Natural killer cell treated with Interleukin-12 subunit alpha and Interleukin-12 subunit beta and Interleukin-15 and Interleukin-18, amount 100 ng/mL, for 72 hours (primary cell): ENCODE results near the gene NOTUM. TPM values are rescaled to one million over a fixed set of nuclear protein-coding genes. Genes with fewer than 3 reads are reported as not detected.

Source experiments
- ATAC-seq, 2 donors: fragments of 150-1000 bp; cut with Tn5 transposase in 1 of 2; sonication (Bioruptor Pico), chemical (Tn5 transposase) in 1 of 2; 2 replicates each; pipeline ENCODE4 v1.10.0; 2021
- DNase-seq: peaks from one replicate; pipeline ENCODE4 v3.0.0; 2022; ENCODE audit warnings: low spot score
- H3K27ac Mint-ChIP-seq, 2 donors: 1 replicate in 1 of 2; 2 replicates in 1 of 2; pipeline ENCODE4 v1.8.0; 2022; ENCODE audit warnings: mixed read lengths in 2 of 2, mild to moderate bottlenecking in 1 of 2, moderate library complexity in 1 of 2
- H3K27me3 Mint-ChIP-seq, 2 donors: 1 replicate in 1 of 2; 2 replicates in 1 of 2; pipeline ENCODE4 v1.8.0; 2022; ENCODE audit warnings: mixed read lengths in 2 of 2
- H3K36me3 Mint-ChIP-seq: one replicate; pipeline ENCODE4 v1.8.0; 2022; ENCODE audit warnings: mixed read lengths
- H3K4me1 Mint-ChIP-seq, 2 donors: 1 replicate in 1 of 2; 2 replicates in 1 of 2; pipeline ENCODE4 v1.8.0; 2022; ENCODE audit warnings: low read depth in 2 of 2, mixed read lengths in 2 of 2, mild to moderate bottlenecking in 1 of 2
- H3K4me3 Mint-ChIP-seq: one replicate; pipeline ENCODE4 v1.8.0; 2022; ENCODE audit warnings: mixed read lengths
- H3K9me3 Mint-ChIP-seq: 2 replicates; pipeline ENCODE4 v1.8.0; 2022; ENCODE audit warnings: mixed read lengths
- total RNA-seq, 2 donors: library from RNA; stranded (reverse); gene quantifications; one replicate each; pipeline ENCODE4 v1.2.3, GENCODE V29; 2022

NOTUM gene
- total RNA-seq, 2 donors from 2014 or later = 0.17 TPM; not detected in 1

- Mint-ChIP-seq H3K36me3 (no peaks in the 10 kb centered on the region), H3K4me1 (peaks cover 6 to 12% of the 10 kb centered on the region in 2 donors), H3K4me3 (no peak overlapping the region), H3K27ac (no peak overlapping the region), H3K27me3 (peaks cover 0 to 7% of the 10 kb centered on the region in 2 donors), H3K9me3 (no peaks in the 10 kb centered on the region)
- no peak for DNase-seq
- no peak for ATAC-seq
Measured at GRCh38 chr17:81934850-81935708, 25.9 kb downstream of the NOTUM start.

GRCh38 chr17:81934098-81934757 lies 26.8 kb downstream of the NOTUM start:
- no peak for ATAC-seq
- H3K36me3 Mint-ChIP-seq = no peaks in the 10 kb centered on the region
- no peaks in the 10 kb centered on the region for H3K9me3 Mint-ChIP-seq
- no peak for DNase-seq
- peaks cover 0 to 7% of the 10 kb centered on the region in 2 donors for H3K27me3 Mint-ChIP-seq
- H3K4me1 Mint-ChIP-seq = peaks cover 6 to 12% of the 10 kb centered on the region in 2 donors
- H3K4me3 Mint-ChIP-seq = no peak overlapping the region
- no peak overlapping the region for H3K27ac Mint-ChIP-seq

GRCh38 chr17:81933178-81933699 lies 27.7 kb downstream of the NOTUM start:
- Mint-ChIP-seq H3K4me1 (peaks cover 6 to 12% of the 10 kb centered on the region in 2 donors), H3K9me3 (no peaks in the 10 kb centered on the region), H3K36me3 (no peaks in the 10 kb centered on the region), H3K27me3 (peaks cover 0 to 7% of the 10 kb centered on the region in 2 donors), H3K4me3 (no peak overlapping the region), H3K27ac (no peak overlapping the region)
- DNase-seq (no peak), ATAC-seq (no peak)

GRCh38 chr17:81932333-81932983 lies 28.5 kb downstream of the NOTUM start:
- Mint-ChIP-seq H3K36me3 (no peaks in the 10 kb centered on the region), H3K4me1 (peaks cover 1 to 8% of the 10 kb centered on the region in 2 donors), H3K4me3 (no peak overlapping the region), H3K27ac (no peak overlapping the region), H3K9me3 (no peaks in the 10 kb centered on the region), H3K27me3 (peaks cover 0 to 7% of the 10 kb centered on the region in 2 donors)
- DNase-seq (no peak), ATAC-seq (no peak)

- Mint-ChIP-seq H3K27me3 (peaks cover 0 to 7% of the 10 kb centered on the region in 2 donors), H3K27ac (no peak overlapping the region), H3K36me3 (no peaks in the 10 kb centered on the region), H3K9me3 (no peaks in the 10 kb centered on the region), H3K4me1 (peaks cover 0 to 7% of the 10 kb centered on the region in 2 donors), H3K4me3 (no peak overlapping the region)
- DNase-seq (no peak), ATAC-seq (no peak)
Measured at GRCh38 chr17:81931557-81932332, 29.2 kb downstream of the NOTUM start.

GRCh38 chr17:81931189-81931556 lies 29.8 kb downstream of the NOTUM start:
- no peak overlapping the region for H3K4me3 Mint-ChIP-seq
- no peak overlapping the region for H3K27ac Mint-ChIP-seq
- H3K36me3 Mint-ChIP-seq = no peaks in the 10 kb centered on the region
- no peaks in the 10 kb centered on the region for H3K9me3 Mint-ChIP-seq
- peaks cover 0 to 7% of the 10 kb centered on the region in 2 donors for H3K27me3 Mint-ChIP-seq
- DNase-seq = no peak
- ATAC-seq = no peak
- peaks cover 4 to 9% of the 10 kb centered on the region in 2 donors for H3K4me1 Mint-ChIP-seq

GRCh38 chr17:81930142-81931125 lies 30.6 kb downstream of the NOTUM start:
- H3K4me3 Mint-ChIP-seq = no peak overlapping the region
- peaks cover 8 to 9% of the 10 kb centered on the region in 2 donors for H3K4me1 Mint-ChIP-seq
- DNase-seq = no peak
- H3K27ac Mint-ChIP-seq = no peak overlapping the region
- no peaks in the 10 kb centered on the region for H3K9me3 Mint-ChIP-seq
- H3K27me3 Mint-ChIP-seq = peaks cover 0 to 7% of the 10 kb centered on the region in 2 donors
- ATAC-seq = no peak
- H3K36me3 Mint-ChIP-seq = no peaks in the 10 kb centered on the region

- ATAC-seq = no peak
- no peak for DNase-seq
- H3K36me3 Mint-ChIP-seq = no peaks in the 10 kb centered on the region
- peaks cover 8 to 9% of the 10 kb centered on the region in 2 donors for H3K4me1 Mint-ChIP-seq
- no peaks in the 10 kb centered on the region for H3K9me3 Mint-ChIP-seq
- H3K27me3 Mint-ChIP-seq = peaks cover 0 to 7% of the 10 kb centered on the region in 2 donors
- no peak overlapping the region for H3K4me3 Mint-ChIP-seq
- no peak overlapping the region for H3K27ac Mint-ChIP-seq
Measured at GRCh38 chr17:81929253-81930141, 31.5 kb downstream of the NOTUM start.

- no peaks in the 10 kb centered on the region for H3K36me3 Mint-ChIP-seq
- no peak overlapping the region for H3K27ac Mint-ChIP-seq
- peaks cover 0 to 7% of the 10 kb centered on the region in 2 donors for H3K27me3 Mint-ChIP-seq
- DNase-seq (no peak), ATAC-seq (no peak)
- no peaks in the 10 kb centered on the region for H3K9me3 Mint-ChIP-seq
- peak overlapping the region; percentile 34 for H3K4me3 Mint-ChIP-seq
- peaks cover 11 to 14% of the 10 kb centered on the region in 2 donors for H3K4me1 Mint-ChIP-seq
Measured at GRCh38 chr17:81928544-81929252, 32.3 kb downstream of the NOTUM start.

- Mint-ChIP-seq H3K36me3 (no peaks in the 10 kb centered on the region), H3K4me3 (peak within 1 kb of the TSS; percentile 87), H3K4me1 (peaks cover 14% of the 10 kb centered on the region in 2 donors), H3K27ac (peak within 1 kb of the TSS; percentile 79 to 84), H3K27me3 (peaks cover 0 to 7% of the 10 kb centered on the region in 2 donors), H3K9me3 (no peaks in the 10 kb centered on the region)
- ATAC-seq = peak; percentile 81 to 90
- peak; percentile 92 for DNase-seq
Measured at GRCh38 chr17:81927653-81928543, 33.1 kb downstream of the NOTUM start, which contains the start of gene MAFG. Gene MAFG (minus strand): TSS chr17:81927735. CDS start chr17:81923185, 4,550 bp downstream.
